ENCODE measurements around the gene SAMD13. TPM values are rescaled to one million over a fixed set of nuclear protein-coding genes. Genes with fewer than 3 reads are reported as not detected.

The SAMD13 gene
- total and polyA plus RNA-seq, 4 donors = 0.45 to 3.1 (median 1.3) TPM

DNA sequence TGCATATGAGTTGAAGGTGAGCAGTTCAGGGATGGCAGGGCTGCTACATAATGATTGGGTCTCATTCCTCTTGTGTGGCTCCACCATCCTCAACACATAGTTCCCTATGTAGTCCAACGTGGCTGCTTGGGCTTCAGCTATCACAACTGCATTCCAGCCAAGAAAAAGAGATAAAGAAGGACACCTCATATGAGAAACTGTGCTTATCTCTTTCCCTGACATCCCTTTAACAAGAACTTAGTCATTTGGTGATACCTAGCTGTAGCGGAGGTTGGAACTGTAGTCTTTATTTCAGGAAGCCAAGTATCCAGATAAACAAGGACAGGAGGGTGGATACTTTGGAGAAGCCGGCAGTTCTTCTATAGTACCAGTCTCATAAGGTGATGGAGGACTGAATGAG, 54.0 kb downstream of the SAMD13 start:
- H3K4me3 ChIP-seq (ENCODE audit: low read length in 2 of 2) = no peak overlapping the region
- no peaks in the 10 kb centered on the region for H3K36me3 ChIP-seq (ENCODE audit: control insufficient read depth in 1 of 2, insufficient read depth in 2 of 2, low read length in 1 of 2)
- H3K27me3 ChIP-seq (ENCODE audit: control insufficient read depth in 1 of 2, insufficient read depth in 2 of 2, low read length in 1 of 2) = no peaks in the 10 kb centered on the region
- H3K27ac ChIP-seq (ENCODE audit: low read depth in 1 of 2, low read length in 2 of 2) = no peak overlapping the region
- intact Hi-C loops (cut with DNase I) = no loop called here
- H3K9me3 ChIP-seq (ENCODE audit: control insufficient read depth, low read length) = peaks cover 2% of the 10 kb centered on the region
- 76 to 82% methylated on average over 3 of the region's 3 CpGs for WGBS, 2 donors
- no peak for ATAC-seq (ENCODE audit: low FRiP score)
- H3K4me1 ChIP-seq (ENCODE audit: control insufficient read depth in 1 of 2, insufficient read depth in 2 of 2, low read length in 2 of 2) = no peaks in the 10 kb centered on the region
- no peak for DNase-seq

DNA sequence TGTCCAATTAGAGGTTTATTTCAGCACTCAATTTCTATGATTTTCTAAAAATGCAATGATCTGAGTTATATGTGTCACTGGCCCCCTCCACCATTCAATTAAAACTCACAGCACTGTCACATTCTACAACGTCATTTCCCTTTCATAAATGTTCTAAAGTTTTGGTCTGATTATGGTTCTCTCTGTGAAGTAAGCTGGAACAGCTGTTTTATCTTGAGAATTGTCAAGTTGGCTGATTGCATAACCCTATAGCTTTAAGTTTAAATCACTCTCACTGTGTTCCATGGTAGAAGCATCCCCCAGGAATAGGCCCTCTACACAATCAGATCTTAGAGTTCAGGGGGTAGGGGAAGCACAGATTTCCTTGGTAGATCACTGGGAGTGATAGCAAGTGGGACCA, 55.4 kb downstream of the SAMD13 start:
- H3K27me3 ChIP-seq (ENCODE audit: control insufficient read depth in 1 of 2, insufficient read depth in 2 of 2, low read length in 1 of 2) = no peaks in the 10 kb centered on the region
- DNase-seq (no peak), ATAC-seq (ENCODE audit: low FRiP score) (no peak)
- no peaks in the 10 kb centered on the region for H3K36me3 ChIP-seq (ENCODE audit: control insufficient read depth in 1 of 2, insufficient read depth in 2 of 2, low read length in 1 of 2)
- H3K4me3 ChIP-seq (ENCODE audit: low read length in 2 of 2) = no peak overlapping the region
- no peaks in the 10 kb centered on the region for H3K4me1 ChIP-seq (ENCODE audit: control insufficient read depth in 1 of 2, insufficient read depth in 2 of 2, low read length in 2 of 2)
- intact Hi-C loops (cut with DNase I) = no loop called here
- peaks cover 2% of the 10 kb centered on the region for H3K9me3 ChIP-seq (ENCODE audit: control insufficient read depth, low read length)
- WGBS, 2 donors = 69 to 84% methylated on average over 1 of the region's 1 CpG
- H3K27ac ChIP-seq (ENCODE audit: low read depth in 1 of 2, low read length in 2 of 2) = no peak overlapping the region

DNA sequence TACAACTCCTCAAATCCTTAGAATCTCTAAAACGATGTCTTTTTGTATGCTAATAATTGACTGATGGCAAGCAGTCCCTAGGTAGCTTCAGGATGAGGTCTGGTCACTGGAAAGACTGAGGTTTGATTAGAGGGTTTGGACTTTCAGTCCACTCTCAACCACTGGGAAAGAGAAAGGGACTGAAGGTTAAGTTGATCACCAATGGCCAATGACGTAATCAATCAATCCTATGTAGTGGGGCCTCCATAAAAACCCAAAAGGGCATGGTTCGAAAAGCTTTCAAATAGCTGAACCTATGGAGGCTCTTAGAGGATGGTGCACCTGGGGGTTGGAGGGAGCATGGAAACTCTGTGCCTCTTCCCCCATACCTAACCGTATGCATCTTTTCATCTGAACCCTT, 57.2 kb downstream of the SAMD13 start:
- no peak overlapping the region for H3K27ac ChIP-seq (ENCODE audit: low read depth in 1 of 2, low read length in 2 of 2)
- H3K4me1 ChIP-seq (ENCODE audit: control insufficient read depth in 1 of 2, insufficient read depth in 2 of 2, low read length in 2 of 2) = peaks cover 0 to 2% of the 10 kb centered on the region in 2 donors
- ATAC-seq (ENCODE audit: low FRiP score) (no peak), DNase-seq (no peak)
- H3K9me3 ChIP-seq (ENCODE audit: control insufficient read depth, low read length) = peaks cover 2% of the 10 kb centered on the region
- H3K36me3 ChIP-seq (ENCODE audit: control insufficient read depth in 1 of 2, insufficient read depth in 2 of 2, low read length in 1 of 2) = no peaks in the 10 kb centered on the region
- H3K4me3 ChIP-seq (ENCODE audit: low read length in 2 of 2) = no peak overlapping the region
- H3K27me3 ChIP-seq (ENCODE audit: control insufficient read depth in 1 of 2, insufficient read depth in 2 of 2, low read length in 1 of 2) = no peaks in the 10 kb centered on the region
- WGBS, 2 donors = 85 to 90% methylated on average over 4 of the region's 4 CpGs
- intact Hi-C loops (cut with DNase I) = no loop called here

DNA sequence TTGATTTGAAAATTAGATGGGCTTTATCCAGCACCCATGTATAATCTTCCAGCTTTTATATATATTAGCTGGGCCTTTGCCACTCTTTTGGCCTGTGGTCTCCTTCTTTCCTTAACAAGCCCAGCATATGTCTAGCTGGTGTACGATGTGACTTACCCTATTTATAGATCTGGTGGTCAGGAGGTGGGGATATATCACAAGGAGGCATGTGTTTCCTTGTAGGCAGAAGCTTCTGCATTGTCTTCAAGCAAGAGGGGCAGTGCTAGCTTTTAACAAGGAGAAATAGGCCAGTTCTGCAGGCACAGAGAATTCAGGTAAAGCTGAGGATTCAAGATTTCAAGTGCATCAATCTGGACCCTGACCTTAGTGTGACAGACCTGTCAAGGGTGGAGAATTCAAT, 58.8 kb downstream of the SAMD13 start:
- H3K27ac ChIP-seq (ENCODE audit: low read depth in 1 of 2, low read length in 2 of 2) = no peak overlapping the region
- no peak for DNase-seq
- no peak overlapping the region for H3K4me3 ChIP-seq (ENCODE audit: low read length in 2 of 2)
- peaks cover 2% of the 10 kb centered on the region for H3K9me3 ChIP-seq (ENCODE audit: control insufficient read depth, low read length)
- no peaks in the 10 kb centered on the region for H3K27me3 ChIP-seq (ENCODE audit: control insufficient read depth in 1 of 2, insufficient read depth in 2 of 2, low read length in 1 of 2)
- intact Hi-C loops (cut with DNase I) = no loop called here
- no peaks in the 10 kb centered on the region for H3K36me3 ChIP-seq (ENCODE audit: control insufficient read depth in 1 of 2, insufficient read depth in 2 of 2, low read length in 1 of 2)
- no peak for ATAC-seq (ENCODE audit: low FRiP score)
- WGBS, 2 donors = 89 to 93% methylated on average over 1 of the region's 1 CpG
- peaks cover 0 to 2% of the 10 kb centered on the region in 2 donors for H3K4me1 ChIP-seq (ENCODE audit: control insufficient read depth in 1 of 2, insufficient read depth in 2 of 2, low read length in 2 of 2)

DNA sequence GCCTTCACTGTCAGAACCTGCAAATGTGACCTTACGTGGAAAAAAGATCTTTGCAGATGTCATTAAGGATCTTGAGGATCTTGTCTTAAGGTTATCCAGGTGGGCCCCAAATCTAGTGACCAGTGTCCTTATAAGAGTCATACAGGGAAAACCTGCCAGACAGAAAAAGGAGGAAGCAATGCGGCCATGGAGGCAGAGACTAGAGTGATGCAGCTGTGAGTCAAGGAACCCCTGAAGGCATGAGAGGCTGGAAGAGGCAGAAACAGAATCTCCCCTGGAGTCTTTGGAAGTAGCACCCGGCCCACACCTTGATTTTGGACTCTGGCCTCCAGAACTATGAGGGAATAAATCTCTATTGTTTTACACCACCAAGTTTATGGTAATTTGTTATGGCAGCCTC, 60.3 kb downstream of the SAMD13 start:
- intact Hi-C loops (cut with DNase I) = no loop called here
- no peaks in the 10 kb centered on the region for H3K27me3 ChIP-seq (ENCODE audit: control insufficient read depth in 1 of 2, insufficient read depth in 2 of 2, low read length in 1 of 2)
- H3K4me3 ChIP-seq (ENCODE audit: low read length in 2 of 2) = no peak overlapping the region
- no peaks in the 10 kb centered on the region for H3K36me3 ChIP-seq (ENCODE audit: control insufficient read depth in 1 of 2, insufficient read depth in 2 of 2, low read length in 1 of 2)
- H3K27ac ChIP-seq (ENCODE audit: low read depth in 1 of 2, low read length in 2 of 2) = no peak overlapping the region
- peaks cover 2% of the 10 kb centered on the region for H3K9me3 ChIP-seq (ENCODE audit: control insufficient read depth, low read length)
- DNase-seq (no peak), ATAC-seq (ENCODE audit: low FRiP score) (no peak)
- peaks cover 0 to 2% of the 10 kb centered on the region in 2 donors for H3K4me1 ChIP-seq (ENCODE audit: control insufficient read depth in 1 of 2, insufficient read depth in 2 of 2, low read length in 2 of 2)
- WGBS, 2 donors = 94 to 97% methylated on average over 3 of the region's 3 CpGs

GRCh38 chr1:84363019-84363418, 61.5 kb downstream of the SAMD13 start:
- intact Hi-C loops (cut with DNase I) = no loop called here
- WGBS, 2 donors = 19 to 20% methylated on average over 5 of the region's 5 CpGs
- DNase-seq = no peak
- ATAC-seq (ENCODE audit: low FRiP score) = no peak
- H3K4me1 ChIP-seq (ENCODE audit: control insufficient read depth in 1 of 2, insufficient read depth in 2 of 2, low read length in 2 of 2) = peaks cover 0 to 2% of the 10 kb centered on the region in 2 donors
- H3K4me3 ChIP-seq (ENCODE audit: low read length in 2 of 2) = no peak overlapping the region
- H3K27ac ChIP-seq (ENCODE audit: low read depth in 1 of 2, low read length in 2 of 2) = no peak overlapping the region
- H3K9me3 ChIP-seq (ENCODE audit: control insufficient read depth, low read length) = peaks cover 2% of the 10 kb centered on the region
- no peaks in the 10 kb centered on the region for H3K27me3 ChIP-seq (ENCODE audit: control insufficient read depth in 1 of 2, insufficient read depth in 2 of 2, low read length in 1 of 2)
- H3K36me3 ChIP-seq (ENCODE audit: control insufficient read depth in 1 of 2, insufficient read depth in 2 of 2, low read length in 1 of 2) = no peaks in the 10 kb centered on the region

DNA sequence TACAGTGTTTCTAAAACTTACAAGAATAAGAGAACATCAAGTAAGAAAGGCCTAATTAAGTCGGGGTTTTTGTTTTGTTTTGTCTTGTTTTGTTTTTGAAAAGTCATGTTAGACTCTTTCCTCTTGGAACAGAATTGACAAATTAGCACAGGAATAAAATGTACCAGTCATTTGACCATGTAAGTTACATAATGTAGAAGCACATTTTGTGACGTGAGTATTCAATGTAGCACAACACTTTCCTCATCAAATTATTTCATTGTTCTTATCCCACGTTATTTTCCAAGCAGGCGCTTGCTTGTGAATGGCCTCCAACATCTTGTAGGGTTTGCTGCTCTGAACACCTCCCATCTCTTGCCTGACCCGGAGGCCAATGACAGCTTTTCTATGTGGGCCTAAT, 62.1 kb downstream of the SAMD13 start:
- no peak overlapping the region for H3K27ac ChIP-seq (ENCODE audit: low read depth in 1 of 2, low read length in 2 of 2)
- H3K4me3 ChIP-seq (ENCODE audit: low read length in 2 of 2) = no peak overlapping the region
- intact Hi-C loops (cut with DNase I) = no loop called here
- DNase-seq (no peak), ATAC-seq (ENCODE audit: low FRiP score) (no peak)
- no peaks in the 10 kb centered on the region for H3K27me3 ChIP-seq (ENCODE audit: control insufficient read depth in 1 of 2, insufficient read depth in 2 of 2, low read length in 1 of 2)
- no peaks in the 10 kb centered on the region for H3K9me3 ChIP-seq (ENCODE audit: control insufficient read depth, low read length)
- no peaks in the 10 kb centered on the region for H3K36me3 ChIP-seq (ENCODE audit: control insufficient read depth in 1 of 2, insufficient read depth in 2 of 2, low read length in 1 of 2)
- 64 to 74% methylated on average over 5 of the region's 5 CpGs for WGBS, 2 donors
- H3K4me1 ChIP-seq (ENCODE audit: control insufficient read depth in 1 of 2, insufficient read depth in 2 of 2, low read length in 2 of 2) = peaks cover 0 to 2% of the 10 kb centered on the region in 2 donors

DNA sequence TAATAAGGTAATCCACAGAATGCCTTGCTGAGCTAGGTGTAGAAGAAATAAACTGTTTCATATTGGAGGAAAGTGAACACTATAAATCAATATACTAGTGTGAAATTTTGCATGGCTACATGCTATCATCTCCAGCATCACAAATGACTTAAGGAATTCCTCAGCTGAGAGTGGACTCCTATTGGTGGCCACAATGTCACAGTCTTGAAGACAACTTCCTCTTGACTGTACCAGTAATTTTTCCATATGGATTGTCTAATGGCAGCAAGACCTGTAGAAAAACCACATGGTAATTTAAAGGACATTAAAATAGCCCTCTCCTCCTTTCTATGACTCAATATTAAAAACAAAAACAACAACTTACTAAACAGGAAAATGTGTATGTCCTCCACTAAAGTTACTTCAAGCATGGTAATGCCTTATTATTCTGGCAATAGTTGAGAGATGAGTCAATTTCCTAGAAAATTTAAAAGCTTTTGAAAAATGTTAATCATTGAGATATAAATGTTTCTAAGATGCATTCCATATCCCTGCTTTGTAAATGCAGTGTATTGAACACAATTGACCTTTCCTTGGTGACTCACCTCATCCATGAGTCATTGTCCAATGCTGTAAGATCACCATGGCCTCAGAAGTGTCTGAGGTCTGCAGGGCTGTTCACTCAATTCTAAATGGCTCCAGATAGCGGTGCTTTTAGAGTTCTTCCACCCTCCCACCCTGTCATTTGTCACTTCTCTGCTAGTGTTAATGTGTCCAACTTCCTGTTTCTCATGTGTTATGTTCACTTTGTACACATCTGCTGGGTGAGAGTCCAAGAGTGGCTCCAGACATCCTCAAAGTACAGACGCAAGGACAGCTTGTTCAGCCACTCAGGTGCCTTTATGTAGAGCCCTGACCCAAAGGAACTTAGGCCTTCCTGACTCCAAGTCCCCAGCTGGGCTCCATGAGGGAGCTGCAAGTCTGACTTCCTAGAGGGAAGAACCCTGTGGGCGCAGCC, 64.0 kb downstream of the SAMD13 start:
- H3K4me3 ChIP-seq (ENCODE audit: low read length in 2 of 2) = no peak overlapping the region
- 49 to 53% methylated on average over 3 of the region's 3 CpGs for WGBS, 2 donors
- peaks cover 0 to 2% of the 10 kb centered on the region in 2 donors for H3K4me1 ChIP-seq (ENCODE audit: control insufficient read depth in 1 of 2, insufficient read depth in 2 of 2, low read length in 2 of 2)
- intact Hi-C loops (cut with DNase I) = no loop called here
- H3K9me3 ChIP-seq (ENCODE audit: control insufficient read depth, low read length) = no peaks in the 10 kb centered on the region
- ATAC-seq (ENCODE audit: low FRiP score) = no peak
- no peaks in the 10 kb centered on the region for H3K27me3 ChIP-seq (ENCODE audit: control insufficient read depth in 1 of 2, insufficient read depth in 2 of 2, low read length in 1 of 2)
- peak overlapping the region in 1 of 2 donors; percentile 21 for H3K27ac ChIP-seq (ENCODE audit: low read depth in 1 of 2, low read length in 2 of 2)
- peak in 1 of 2 donors; percentile 33 for DNase-seq
- H3K36me3 ChIP-seq (ENCODE audit: control insufficient read depth in 1 of 2, insufficient read depth in 2 of 2, low read length in 1 of 2) = no peaks in the 10 kb centered on the region

- no peaks in the 10 kb centered on the region for H3K9me3 ChIP-seq (ENCODE audit: control insufficient read depth, low read length)
- no peak overlapping the region for H3K27ac ChIP-seq (ENCODE audit: low read depth in 1 of 2, low read length in 2 of 2)
- ATAC-seq (ENCODE audit: low FRiP score) (no peak), DNase-seq (no peak)
- intact Hi-C loops (cut with DNase I) = no loop called here
- no peaks in the 10 kb centered on the region for H3K36me3 ChIP-seq (ENCODE audit: control insufficient read depth in 1 of 2, insufficient read depth in 2 of 2, low read length in 1 of 2)
- 92 to 93% methylated on average over 2 of the region's 2 CpGs for WGBS, 2 donors
- peaks cover 0 to 2% of the 10 kb centered on the region in 2 donors for H3K4me1 ChIP-seq (ENCODE audit: control insufficient read depth in 1 of 2, insufficient read depth in 2 of 2, low read length in 2 of 2)
- H3K4me3 ChIP-seq (ENCODE audit: low read length in 2 of 2) = no peak overlapping the region
- no peaks in the 10 kb centered on the region for H3K27me3 ChIP-seq (ENCODE audit: control insufficient read depth in 1 of 2, insufficient read depth in 2 of 2, low read length in 1 of 2)
Measured at GRCh38 chr1:84366786-84367185, 65.3 kb downstream of the SAMD13 start.

Measured in aorta (tissue), 5 donors.